Dermis microvascular lymphatic vessel endothelial cell (primary cell): ENCODE data around the gene CDC14C. TPM values are rescaled to one million over a fixed set of nuclear protein-coding genes. Genes with fewer than 3 reads are reported as not detected.

Experiments used
- DNase-seq, 2 donors: peaks; one replicate each; pipeline versions ENCODE4 v3.0.0 to v3.0.0-alpha.2; 2010; ENCODE audit warnings: low read depth in 2 of 2
- total RNA-seq: library from RNA; depleted of rRNA; stranded (reverse); fragments of >200 nt; gene quantifications from 2 replicates; pipeline ENCODE4 v1.2.1, GENCODE V29; 2014

CDC14C gene
- total RNA-seq, 1 donor from 2014 or later, result under 0.01 TPM

GRCh38 chr7:48971173-48971572 lies 46.8 kb downstream of the CDC14C start:
- DNase-seq, result no peak

DNA sequence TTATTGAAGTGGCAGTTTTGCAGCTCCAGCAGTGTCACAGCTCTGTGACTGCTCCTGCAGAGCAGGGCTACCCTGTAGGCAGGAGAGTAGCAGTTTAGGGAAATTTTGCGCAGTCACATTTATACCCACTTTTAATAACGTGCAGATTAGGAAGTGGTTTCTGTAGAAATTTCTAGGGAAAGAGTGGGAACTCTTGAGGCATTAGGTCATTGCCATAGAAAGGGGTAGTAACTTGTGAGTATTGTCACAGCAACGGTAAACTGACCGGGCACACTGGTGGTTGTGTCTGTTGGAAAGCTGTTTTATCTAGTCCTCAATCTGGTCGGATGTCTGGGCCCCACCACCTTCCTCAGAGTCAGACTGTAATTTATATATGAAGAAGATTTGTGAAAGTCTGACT lies 51.9 kb downstream of the CDC14C start:
- no peak for DNase-seq

- DNase-seq, result no peak
Measured at GRCh38 chr7:48976850-48977249, 52.5 kb downstream of the CDC14C start.
